ENCODE data around the gene LRCH1. TPM values are rescaled to one million over a fixed set of nuclear protein-coding genes. Genes with fewer than 3 reads are reported as not detected.

The LRCH1 gene
- total and polyA plus RNA-seq, 3 donors from 2014 or later, result 8.9 to 17.7 (median 16.8) TPM

DNA sequence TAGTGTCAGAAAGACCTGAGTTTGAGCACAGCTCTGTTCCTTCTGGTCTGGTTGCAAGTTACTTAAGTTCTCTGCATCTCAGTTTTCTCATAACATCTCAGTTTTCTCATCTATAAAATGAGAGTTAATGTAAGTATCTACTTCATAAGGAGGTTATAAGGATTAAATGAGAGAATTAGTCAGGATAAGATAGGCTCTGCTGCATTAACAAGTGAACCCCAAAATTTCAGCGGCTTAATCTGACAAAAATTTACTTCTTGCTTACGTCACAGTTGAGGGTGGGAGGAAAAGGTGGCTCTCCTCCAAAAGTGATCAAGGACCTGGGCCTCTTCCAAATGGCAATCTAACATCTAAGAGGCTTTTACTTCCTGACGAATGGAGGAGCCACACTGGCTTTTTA, 31.5 kb upstream of the LRCH1 start:
- H3K4me3 ChIP-seq, result no peak overlapping the region
- no peak for DNase-seq
- TF ChIP-seq, protein P1, sequence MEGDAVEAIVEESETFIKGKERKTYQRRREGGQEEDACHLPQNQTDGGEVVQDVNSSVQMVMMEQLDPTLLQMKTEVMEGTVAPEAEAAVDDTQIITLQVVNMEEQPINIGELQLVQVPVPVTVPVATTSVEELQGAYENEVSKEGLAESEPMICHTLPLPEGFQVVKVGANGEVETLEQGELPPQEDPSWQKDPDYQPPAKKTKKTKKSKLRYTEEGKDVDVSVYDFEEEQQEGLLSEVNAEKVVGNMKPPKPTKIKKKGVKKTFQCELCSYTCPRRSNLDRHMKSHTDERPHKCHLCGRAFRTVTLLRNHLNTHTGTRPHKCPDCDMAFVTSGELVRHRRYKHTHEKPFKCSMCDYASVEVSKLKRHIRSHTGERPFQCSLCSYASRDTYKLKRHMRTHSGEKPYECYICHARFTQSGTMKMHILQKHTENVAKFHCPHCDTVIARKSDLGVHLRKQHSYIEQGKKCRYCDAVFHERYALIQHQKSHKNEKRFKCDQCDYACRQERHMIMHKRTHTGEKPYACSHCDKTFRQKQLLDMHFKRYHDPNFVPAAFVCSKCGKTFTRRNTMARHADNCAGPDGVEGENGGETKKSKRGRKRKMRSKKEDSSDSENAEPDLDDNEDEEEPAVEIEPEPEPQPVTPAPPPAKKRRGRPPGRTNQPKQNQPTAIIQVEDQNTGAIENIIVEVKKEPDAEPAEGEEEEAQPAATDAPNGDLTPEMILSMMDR (IDR thresholded peaks at IDR 0.05), result no peak
- TF ChIP-seq POLR2A (IDR thresholded peaks at IDR 0.05), result no peak
- no peak overlapping the region for H3K27ac ChIP-seq
- WGBS, 2 donors, result 47 to 60% methylated on average over 3 of the region's 3 CpGs
- H3K4me1 ChIP-seq, result no peaks in the 10 kb centered on the region
- H3K9me3 ChIP-seq, result no peaks in the 10 kb centered on the region
- intact Hi-C loops (cut with DNase I; ENCODE audit: low total_unique reads), result no loop called here
- H3K36me3 ChIP-seq (ENCODE audit: low read depth, missing control alignments), result no peaks in the 10 kb centered on the region
- H3K27me3 ChIP-seq, result no peaks in the 10 kb centered on the region

DNA sequence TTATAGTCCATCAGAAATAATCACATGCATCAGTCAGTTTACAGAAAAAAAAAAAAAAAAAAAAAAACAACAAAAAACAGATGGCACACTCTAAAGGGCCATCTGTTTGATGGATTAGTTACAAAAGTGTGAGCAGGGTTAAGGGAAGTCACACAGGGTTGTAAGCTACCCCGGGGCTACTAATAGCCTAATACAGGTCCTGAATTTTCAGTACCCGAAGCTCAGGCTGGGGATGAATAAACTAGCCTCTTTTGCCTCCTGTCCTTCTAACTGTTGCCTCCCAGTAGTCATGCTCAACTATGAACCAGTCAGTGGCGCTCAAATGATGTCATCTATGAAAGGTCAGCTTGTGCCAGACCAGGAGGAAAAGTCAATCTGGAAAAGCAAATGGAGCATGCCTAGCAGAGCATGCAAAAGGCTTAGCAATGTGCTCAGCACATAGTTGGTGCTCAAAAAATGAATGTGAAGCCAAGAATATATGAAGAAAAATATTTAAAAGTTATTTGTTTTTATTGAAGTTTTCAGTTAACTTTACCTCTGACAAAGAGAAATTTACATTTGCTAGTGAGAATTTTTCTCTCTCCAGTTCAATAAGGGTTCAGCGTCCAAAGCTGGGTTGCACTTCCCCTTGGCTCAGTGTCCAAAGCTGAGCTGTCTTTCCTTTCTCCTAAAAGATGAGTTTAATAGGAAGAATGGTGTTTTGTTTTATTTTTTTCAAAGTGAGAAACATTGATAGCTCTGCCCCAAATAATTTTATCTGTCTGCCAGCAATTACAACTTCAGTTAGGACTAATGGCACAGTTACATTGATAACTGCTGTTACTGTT, 30.8 kb upstream of the LRCH1 start:
- Histone ChIP-seq H3K4me1 (no peaks in the 10 kb centered on the region), H3K27me3 (no peaks in the 10 kb centered on the region), H3K9me3 (no peaks in the 10 kb centered on the region), H3K4me3 (no peak overlapping the region), H3K36me3 (ENCODE audit: low read depth, missing control alignments) (no peaks in the 10 kb centered on the region), H3K27ac (no peak overlapping the region)
- intact Hi-C loops (cut with DNase I; ENCODE audit: low total_unique reads), result no loop called here
- 39 to 51% methylated on average over 4 of the region's 4 CpGs for WGBS, 2 donors
- no peak for DNase-seq
- TF ChIP-seq POLR2A (IDR thresholded peaks at IDR 0.05), result no peak
- TF ChIP-seq, protein P1 (IDR thresholded peaks at IDR 0.05), result no peak

DNA sequence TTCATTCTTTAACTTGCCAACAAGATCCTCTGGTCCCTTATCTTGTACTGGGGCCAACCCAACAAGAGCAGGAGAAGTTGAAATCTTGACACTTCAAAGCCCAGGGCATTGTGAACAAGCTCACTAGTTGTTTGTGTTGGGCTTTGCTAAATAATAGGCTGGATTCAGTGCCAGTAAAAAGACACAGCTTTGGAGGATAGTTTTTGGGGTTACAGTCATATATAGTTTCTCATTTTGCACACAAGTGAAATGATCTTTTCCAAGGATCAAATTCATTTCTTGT, 30.3 kb upstream of the LRCH1 start:
- Histone ChIP-seq H3K4me3 (no peak overlapping the region), H3K27me3 (no peaks in the 10 kb centered on the region), H3K36me3 (ENCODE audit: low read depth, missing control alignments) (no peaks in the 10 kb centered on the region), H3K4me1 (no peaks in the 10 kb centered on the region), H3K9me3 (no peaks in the 10 kb centered on the region), H3K27ac (no peak overlapping the region)
- intact Hi-C loops (cut with DNase I; ENCODE audit: low total_unique reads), result no loop called here
- no peak for DNase-seq
- no peak for TF ChIP-seq POLR2A (IDR thresholded peaks at IDR 0.05)
- TF ChIP-seq, protein P1 (IDR thresholded peaks at IDR 0.05), result no peak

DNA sequence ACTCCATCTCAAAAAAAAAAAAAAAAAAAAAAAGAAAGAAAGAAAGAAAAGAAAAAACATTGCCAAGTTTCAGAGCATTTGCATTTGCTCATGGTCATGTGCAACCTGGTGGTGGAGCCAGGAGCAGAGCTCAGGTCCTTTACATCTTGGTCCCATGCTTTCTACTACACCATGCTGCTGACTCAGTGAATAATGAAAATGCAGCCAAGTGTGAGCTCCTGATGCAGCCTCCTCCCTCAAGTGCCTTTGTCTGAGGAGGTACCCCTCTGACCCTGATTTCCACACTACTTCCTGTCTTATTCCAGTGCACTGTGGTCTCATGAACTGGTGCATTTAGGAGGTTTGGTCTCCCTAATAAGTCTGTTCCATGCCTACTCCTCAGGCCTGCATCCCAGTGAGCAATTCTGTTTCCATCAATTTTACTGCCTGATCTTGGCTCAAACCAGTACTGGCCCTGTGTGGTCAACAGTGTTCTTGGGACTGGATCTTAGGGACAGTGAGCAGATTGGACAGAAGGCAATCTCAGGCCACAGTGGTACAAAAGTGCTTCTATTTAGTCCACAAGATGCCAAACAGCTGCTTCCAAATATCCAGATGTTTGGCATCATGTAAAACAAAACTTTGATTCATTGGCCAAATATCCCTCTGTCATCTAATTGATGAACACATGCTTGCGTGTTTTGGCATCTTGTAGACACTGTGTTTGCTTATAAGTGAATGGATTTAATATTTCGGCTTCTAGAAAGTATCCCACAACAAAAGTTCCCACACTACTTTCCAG, 28.8 kb upstream of the LRCH1 start:
- no peaks in the 10 kb centered on the region for H3K9me3 ChIP-seq
- H3K4me3 ChIP-seq, result no peak overlapping the region
- DNase-seq, result no peak
- intact Hi-C loops (cut with DNase I; ENCODE audit: low total_unique reads), result no loop called here
- H3K4me1 ChIP-seq, result no peaks in the 10 kb centered on the region
- WGBS, 2 donors, result 69 to 73% methylated on average over 2 of the region's 2 CpGs
- H3K36me3 ChIP-seq (ENCODE audit: low read depth, missing control alignments), result no peaks in the 10 kb centered on the region
- no peak for TF ChIP-seq POLR2A (IDR thresholded peaks at IDR 0.05)
- TF ChIP-seq, protein P1 (IDR thresholded peaks at IDR 0.05), result no peak
- no peaks in the 10 kb centered on the region for H3K27me3 ChIP-seq
- no peak overlapping the region for H3K27ac ChIP-seq
